HG02588 (cell line): ENCODE data around the gene PTPRK.
"Not testable (repeated sequence)": the region's sequence is repeated elsewhere in the genome, so short reads cannot be mapped to it uniquely, and the experiment has no call there.

ENCODE experiments used
- ATAC-seq: cut with Tn5 transposase; IDR thresholded peaks from one replicate; pipeline ENCODE4 v1.9.1; 2021; ENCODE audit warnings: mild to moderate bottlenecking, moderate library complexity; ENCODE audit not compliant: unreplicated experiment

PTPRK gene

GRCh38 chr6:128446497-128446896 lies 73.9 kb downstream of the PTPRK start:
- no peak for ATAC-seq

GRCh38 chr6:128443553-128443952 lies 76.8 kb downstream of the PTPRK start:
- ATAC-seq = no peak

GRCh38 chr6:128439627-128440026 lies 80.8 kb downstream of the PTPRK start:
- no peak for ATAC-seq

- no peak for ATAC-seq
Observed at GRCh38 chr6:128438393-128438792, 82.0 kb downstream of the PTPRK start.

DNA sequence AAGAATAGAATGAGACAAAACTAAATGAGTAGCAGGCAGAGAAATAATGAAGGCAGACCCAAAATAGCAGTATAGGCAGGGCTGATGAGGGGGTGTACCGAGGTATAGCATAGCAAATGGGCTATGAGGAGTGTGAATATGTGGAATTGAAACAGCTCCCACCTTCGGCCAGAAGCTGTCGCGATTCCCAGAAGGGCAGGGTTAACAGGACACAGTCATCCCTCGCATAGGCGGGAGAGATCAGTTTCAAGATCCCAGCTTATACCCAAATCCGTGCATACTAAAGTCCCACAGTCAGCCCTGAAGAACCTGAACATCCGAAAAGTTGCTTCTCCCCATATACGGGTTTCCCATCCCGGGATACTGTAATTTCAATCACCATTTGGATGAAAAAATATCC lies 82.7 kb downstream of the PTPRK start:
- no peak for ATAC-seq

GRCh38 chr6:128434752-128435151 lies 85.6 kb downstream of the PTPRK start:
- ATAC-seq = not testable (repeated sequence)

GRCh38 chr6:128432394-128432793 lies 88.0 kb downstream of the PTPRK start:
- ATAC-seq = no peak

- ATAC-seq = no peak
Observed at GRCh38 chr6:128427139-128427538, 93.3 kb downstream of the PTPRK start.

GRCh38 chr6:128425856-128426255 lies 94.5 kb downstream of the PTPRK start:
- ATAC-seq = no peak

- no peak for ATAC-seq
Observed at GRCh38 chr6:128422871-128423270, 97.5 kb downstream of the PTPRK start.

DNA sequence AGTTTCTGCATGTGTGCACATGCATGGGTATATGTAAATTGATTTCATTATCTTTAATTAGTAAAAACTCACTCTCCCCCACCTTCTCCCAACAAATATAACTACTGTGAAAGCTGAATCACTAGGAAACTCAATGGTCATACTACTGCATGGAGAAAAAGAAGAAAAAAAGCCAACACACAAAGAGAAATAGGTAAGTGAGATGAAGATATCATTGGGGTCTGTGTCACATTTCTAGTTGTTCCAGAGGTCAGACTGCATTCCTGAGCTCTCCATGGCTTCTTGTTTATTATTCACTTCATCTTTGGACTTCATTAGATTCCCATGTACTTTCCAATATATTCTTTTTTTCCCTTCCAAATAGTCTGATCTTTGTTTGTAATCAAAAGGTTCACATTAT lies 98.2 kb downstream of the PTPRK start:
- no peak for ATAC-seq

- ATAC-seq = no peak
Observed at GRCh38 chr6:128421788-128422187, 98.6 kb downstream of the PTPRK start.

GRCh38 chr6:128417698-128418097 lies 102.7 kb downstream of the PTPRK start:
- no peak for ATAC-seq

GRCh38 chr6:128415387-128415786 lies 105.0 kb downstream of the PTPRK start:
- ATAC-seq = no peak

- ATAC-seq = no peak
Observed at GRCh38 chr6:128414943-128415342, 105.5 kb downstream of the PTPRK start.

DNA sequence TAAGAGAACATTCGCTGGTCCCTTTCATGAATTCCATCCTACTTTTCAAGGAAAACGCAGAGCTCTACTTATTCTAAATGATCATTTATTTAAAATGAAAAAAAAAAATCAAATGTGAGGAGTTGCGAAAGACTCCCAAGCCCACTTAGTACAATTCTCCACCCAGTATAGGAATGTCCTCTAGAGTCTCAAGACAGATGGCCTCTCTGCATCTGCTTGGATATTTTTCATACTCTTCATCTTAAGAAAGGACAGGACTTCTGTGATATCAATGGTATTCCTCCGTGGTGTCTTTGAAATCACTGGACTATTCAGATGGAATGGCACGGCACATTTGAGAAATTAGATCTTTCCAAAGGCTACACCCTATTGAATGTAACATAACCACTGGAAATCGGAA lies 107.1 kb downstream of the PTPRK start:
- no peak for ATAC-seq

- no peak for ATAC-seq
Observed at GRCh38 chr6:128412680-128413079, 107.7 kb downstream of the PTPRK start.

GRCh38 chr6:128410584-128410983 lies 109.8 kb downstream of the PTPRK start:
- ATAC-seq = no peak

DNA sequence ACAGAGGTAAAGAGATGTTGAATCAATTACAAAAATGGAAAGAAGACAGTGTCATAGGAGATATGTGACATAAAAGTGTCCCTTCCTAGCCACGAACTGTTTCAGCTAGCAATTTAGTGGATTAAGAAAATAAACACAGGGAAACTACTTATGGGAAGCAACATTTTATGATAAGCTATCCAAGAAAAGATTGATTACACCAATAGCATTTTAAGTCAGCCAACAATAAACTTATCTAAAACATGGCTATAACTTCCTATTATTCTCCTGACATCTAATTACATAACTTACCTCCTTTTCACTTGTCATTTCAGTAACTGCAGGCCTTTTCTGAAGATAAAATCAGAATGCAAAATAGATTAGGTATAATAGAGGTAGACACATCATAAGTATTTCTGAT lies 111.4 kb downstream of the PTPRK start:
- no peak for ATAC-seq

- no peak for ATAC-seq
Observed at GRCh38 chr6:128406453-128406852, 113.9 kb downstream of the PTPRK start.

GRCh38 chr6:128403618-128404444 lies 116.6 kb downstream of the PTPRK start:
- no peak for ATAC-seq

DNA sequence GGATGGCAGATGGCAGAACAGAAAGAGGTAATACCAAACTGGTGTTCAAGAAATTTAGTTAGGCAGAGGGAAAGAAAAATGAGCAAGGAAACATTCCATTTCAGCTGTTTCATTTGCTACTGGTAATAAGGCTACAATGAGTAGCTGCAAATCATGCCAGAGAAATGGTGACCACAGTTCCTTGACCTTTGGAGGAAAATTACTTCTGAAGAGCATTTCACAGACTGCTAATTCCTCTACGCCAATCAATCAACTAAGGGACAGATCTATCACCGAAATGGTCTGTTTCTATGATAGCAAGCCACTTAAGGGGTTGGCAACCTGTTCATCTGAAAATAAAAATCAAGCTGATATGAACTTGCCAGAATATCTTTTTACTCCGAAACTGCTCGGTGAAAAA lies 119.5 kb downstream of the PTPRK start:
- ATAC-seq = no peak

DNA sequence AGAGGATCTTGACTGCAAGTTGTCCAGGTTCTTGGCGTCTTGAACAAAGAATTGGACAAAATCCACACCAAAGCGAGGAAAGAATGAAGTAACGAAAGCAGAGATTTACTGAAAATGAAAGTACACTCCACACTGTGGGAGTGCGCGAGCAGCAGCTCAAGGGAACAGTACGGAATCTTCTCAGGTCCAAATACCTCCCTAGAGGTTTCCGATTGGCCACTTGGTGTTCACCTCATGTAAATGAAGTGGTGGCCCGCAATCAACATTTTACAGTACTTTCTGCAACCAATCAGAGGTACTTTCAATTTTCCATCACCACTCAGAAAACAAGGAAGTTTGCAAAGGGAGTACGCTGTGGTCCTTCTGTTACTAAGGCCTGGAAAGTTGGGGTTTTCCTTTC lies 122.4 kb downstream of the PTPRK start:
- no peak for ATAC-seq
